Measurements from ENCODE around the gene PGBD1. TPM values are rescaled to one million over a fixed set of nuclear protein-coding genes. Genes with fewer than 3 reads are reported as not detected.

The PGBD1 gene
- total RNA-seq, 1 donor from 2014 or later, result 3.5 TPM

- Histone ChIP-seq H3K4me1 (peaks cover 18% of the 10 kb centered on the region), H3K27me3 (ENCODE audit: low read depth) (no peaks in the 10 kb centered on the region), H3K9me3 (no peaks in the 10 kb centered on the region), H3K36me3 (no peaks in the 10 kb centered on the region), H3K4me3 (peak within 1 kb of the TSS; percentile 74), H3K27ac (peak within 1 kb of the TSS; percentile 98)
- ATAC-seq, result peak; percentile 98
- TF ChIP-seq CTCF (IDR thresholded peaks at IDR 0.05), result no peak
- intact Hi-C loops (cut with DNase I), result no loop called here
- peak; percentile 95 for DNase-seq
Observed at GRCh38 chr6:28335564-28336283, 54.4 kb downstream of the PGBD1 start, which contains the start of gene ZSCAN31. TSS of gene ZSCAN31 (minus strand) at chr6:28336148. CDS start at chr6:28329683, 6,465 bp downstream.

DNA sequence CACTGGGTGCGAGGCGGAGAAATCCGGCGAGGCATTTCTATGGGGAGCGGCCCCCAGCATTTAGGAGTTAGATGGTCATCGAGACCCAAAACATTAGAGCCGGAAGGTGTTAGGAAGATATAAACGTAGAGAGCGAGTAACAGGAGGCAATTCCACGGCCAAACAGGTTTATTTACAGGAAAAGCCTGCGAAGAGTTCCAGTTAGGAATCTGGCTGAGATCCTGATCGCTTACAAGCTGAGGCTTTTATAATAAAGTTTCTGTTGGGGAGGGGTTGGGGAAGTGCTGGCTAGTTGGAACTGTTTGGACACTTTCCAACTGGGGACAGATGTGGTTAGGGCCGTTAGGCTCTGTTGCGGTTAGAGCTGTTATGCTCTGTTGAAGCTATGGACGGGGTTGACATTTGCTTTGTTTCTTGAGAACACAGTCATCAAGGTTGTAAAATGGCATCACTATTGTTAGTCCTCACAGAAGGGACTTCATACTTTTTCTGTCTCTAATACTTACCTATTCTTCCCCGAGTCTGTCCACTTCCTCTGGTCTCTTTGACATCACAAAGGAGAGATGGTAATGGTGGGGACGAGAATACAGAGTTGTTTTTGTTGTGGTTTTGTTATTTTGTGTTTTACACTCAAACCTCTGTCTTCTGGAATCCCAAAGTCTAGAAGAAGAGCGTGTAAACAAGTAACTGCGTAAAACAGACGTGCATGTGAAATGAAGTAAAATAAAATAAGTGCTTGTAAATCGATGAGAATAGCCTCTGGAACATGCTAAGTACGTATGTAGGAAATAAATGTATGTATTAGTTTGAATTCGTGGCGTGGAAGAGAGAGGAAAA is 55.1 kb downstream of the PGBD1 start:
- peak overlapping the region; percentile 98 for H3K27ac ChIP-seq
- H3K27me3 ChIP-seq (ENCODE audit: low read depth), result no peaks in the 10 kb centered on the region
- peak overlapping the region; percentile 74 for H3K4me3 ChIP-seq
- DNase-seq (no peak), ATAC-seq (peak; percentile 51 to 63)
- H3K4me1 ChIP-seq, result peaks cover 18% of the 10 kb centered on the region
- TF ChIP-seq CTCF (IDR thresholded peaks at IDR 0.05), result no peak
- H3K36me3 ChIP-seq, result no peaks in the 10 kb centered on the region
- no peaks in the 10 kb centered on the region for H3K9me3 ChIP-seq
- intact Hi-C loops (cut with DNase I), result no loop called here

DNA sequence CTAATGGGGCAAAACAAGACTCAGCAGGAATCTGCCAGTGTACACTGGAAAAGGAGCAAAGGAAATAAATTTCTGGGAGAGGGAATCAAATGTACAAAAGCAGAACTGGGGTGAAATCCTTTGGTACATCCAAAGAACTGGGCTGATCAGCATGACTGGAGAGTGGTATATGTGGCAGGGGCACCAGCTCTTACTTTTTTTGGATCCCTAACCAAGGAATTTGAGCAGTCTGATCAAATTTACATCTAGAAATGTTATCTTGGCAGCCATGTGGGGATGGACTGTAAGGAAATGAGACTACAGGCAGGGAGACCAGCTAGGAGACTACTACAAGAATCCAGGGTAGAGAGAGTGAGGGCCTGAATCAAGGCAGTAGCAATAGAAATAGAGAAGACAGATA is 55.7 kb downstream of the PGBD1 start:
- H3K4me1 ChIP-seq, result peaks cover 18% of the 10 kb centered on the region
- ATAC-seq (no peak), DNase-seq (no peak)
- no peak overlapping the region for H3K4me3 ChIP-seq
- no peak for TF ChIP-seq CTCF (IDR thresholded peaks at IDR 0.05)
- H3K9me3 ChIP-seq, result no peaks in the 10 kb centered on the region
- intact Hi-C loops (cut with DNase I), result no loop called here
- H3K27ac ChIP-seq, result no peak overlapping the region
- H3K27me3 ChIP-seq (ENCODE audit: low read depth), result no peaks in the 10 kb centered on the region
- H3K36me3 ChIP-seq, result no peaks in the 10 kb centered on the region

DNA sequence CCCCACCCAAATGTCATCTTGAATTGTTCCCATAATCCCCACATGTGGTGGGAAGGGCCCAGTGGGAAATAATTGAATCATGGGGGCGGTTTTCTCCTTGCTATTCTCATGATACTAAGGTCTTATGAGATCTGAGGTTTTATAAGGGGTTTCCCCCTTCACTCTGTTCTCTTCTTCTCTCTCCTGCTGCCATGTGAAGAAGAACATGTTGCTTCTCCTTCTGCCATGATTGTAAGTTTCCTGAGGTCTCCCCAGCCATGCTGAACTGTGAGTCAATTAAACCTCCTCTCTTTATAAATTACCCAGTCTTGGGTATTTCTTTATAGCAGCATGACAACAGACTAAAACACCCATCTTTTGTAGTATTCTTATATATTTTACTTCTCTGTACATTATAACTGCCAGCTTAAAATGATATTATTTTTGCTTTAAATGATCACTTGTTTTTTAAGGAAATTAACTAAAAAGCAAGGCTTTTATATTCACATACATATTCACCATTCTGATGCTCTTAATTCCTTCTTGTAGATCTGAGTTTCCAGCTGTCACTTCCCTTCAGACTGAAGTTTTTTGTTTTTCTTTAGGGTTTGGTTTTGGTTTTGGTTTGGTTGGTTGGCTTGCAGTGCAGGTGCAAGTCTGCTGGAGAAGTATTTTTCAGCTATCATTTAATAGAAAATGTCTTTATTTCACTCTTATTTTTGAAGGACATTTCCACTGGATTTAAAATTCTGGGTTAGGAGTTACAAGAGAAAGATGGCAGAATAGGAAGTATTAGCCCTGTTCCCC is 59.1 kb downstream of the PGBD1 start:
- DNase-seq (no peak), ATAC-seq (no peak)
- Histone ChIP-seq H3K27me3 (ENCODE audit: low read depth) (no peaks in the 10 kb centered on the region), H3K4me3 (no peak overlapping the region), H3K36me3 (no peaks in the 10 kb centered on the region), H3K9me3 (no peaks in the 10 kb centered on the region), H3K27ac (no peak overlapping the region), H3K4me1 (peaks cover 10% of the 10 kb centered on the region)
- TF ChIP-seq CTCF (IDR thresholded peaks at IDR 0.05), result no peak
- intact Hi-C loops (cut with DNase I), result no loop called here
